ENCODE data around the gene PLXDC1. TPM values are rescaled to one million over a fixed set of nuclear protein-coding genes. Genes with fewer than 3 reads are reported as not detected.

The PLXDC1 gene
- total RNA-seq, 1 experiment from 2014 or later = 2.0 TPM

DNA sequence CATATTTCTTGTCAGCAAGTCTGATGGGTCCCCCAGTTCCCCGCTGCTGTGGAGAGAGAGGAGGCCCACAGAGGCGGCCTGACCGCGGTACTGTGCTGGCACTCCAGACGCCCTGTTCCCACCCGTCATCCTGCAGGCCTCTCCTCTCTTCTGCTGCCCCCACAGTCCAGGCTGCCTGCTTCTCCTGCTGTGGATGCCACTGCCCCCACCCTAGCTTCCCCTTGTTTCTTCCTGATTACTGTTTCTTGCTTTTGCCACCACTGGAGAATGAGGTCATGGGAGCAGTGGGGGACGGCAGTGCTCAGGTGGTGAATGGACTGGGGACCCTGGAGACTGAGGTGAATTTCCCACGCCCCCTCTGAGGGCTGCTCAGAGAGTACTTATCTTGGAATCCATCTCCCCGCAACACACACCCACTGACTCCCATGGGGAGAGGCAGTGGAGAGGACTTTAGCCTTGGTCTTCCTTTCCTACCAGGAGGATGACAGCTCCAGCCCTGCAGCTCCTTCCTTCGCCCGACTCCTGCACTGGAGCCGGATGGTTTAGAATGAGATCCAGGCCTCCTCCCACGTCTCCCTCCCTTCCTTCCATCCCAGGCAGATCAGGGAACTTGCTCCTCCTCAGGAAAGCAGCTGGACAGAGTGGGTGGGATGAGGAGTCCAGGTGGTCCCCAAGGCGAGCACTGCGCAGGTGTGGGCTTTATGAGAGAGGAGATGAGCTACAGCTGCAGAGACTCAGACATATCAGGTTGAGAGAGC, 60.4 kb downstream of the PLXDC1 start:
- Histone ChIP-seq H2AK5ac (ENCODE audit: insufficient read length, low read length) (no peak overlapping the region), H3K79me1 (ENCODE audit: insufficient read depth, low read depth, low read length, poor library complexity, severe bottlenecking) (no peaks in the 10 kb centered on the region), H3K23me2 (ENCODE audit: insufficient read length, low read depth, low read length, poor library complexity, severe bottlenecking) (no peaks in the 10 kb centered on the region), H4K20me1 (ENCODE audit: control insufficient read depth, insufficient read depth, insufficient read length) (no peaks in the 10 kb centered on the region), H3K9me3 (ENCODE audit: control insufficient read depth, low read depth, low read length) (no peaks in the 10 kb centered on the region), H3K4me1 (ENCODE audit: insufficient read depth, low read length) (no peaks in the 10 kb centered on the region), H3K4ac (ENCODE audit: low read depth, low read length) (no peak overlapping the region), H2BK120ac (ENCODE audit: low read depth, low read length, poor library complexity, severe bottlenecking) (no peak overlapping the region), H4K91ac (ENCODE audit: insufficient read length, low read depth, low read length) (no peak overlapping the region), H2AFZ (ENCODE audit: low read length) (no peak overlapping the region), H3K9ac (ENCODE audit: extremely low read depth, insufficient read length, low read length) (no peak overlapping the region), H3K27ac (ENCODE audit: insufficient read length, low read depth, low read length) (no peak overlapping the region), H3K4me2 (ENCODE audit: insufficient read depth, insufficient read length, low read length) (no peak overlapping the region), H3K27me3 (ENCODE audit: insufficient read depth, low read length) (no peaks in the 10 kb centered on the region), H3K18ac (ENCODE audit: insufficient read length, low read depth, low read length) (no peak overlapping the region), H2BK15ac (ENCODE audit: low read depth, low read length) (no peak overlapping the region), H4K5ac (ENCODE audit: insufficient read length, low read depth, low read length) (no peak overlapping the region), H2BK5ac (ENCODE audit: insufficient read length, low read length) (no peak overlapping the region), H3K79me2 (ENCODE audit: insufficient read depth, low read length) (no peaks in the 10 kb centered on the region), H3T11ph (ENCODE audit: low read length) (no peak overlapping the region), H4K8ac (replicated peaks; ENCODE audit: insufficient read length, low read depth, low read length) (no peak overlapping the region), H3K56ac (ENCODE audit: insufficient read length, low read depth, low read length) (no peak overlapping the region), H2BK12ac (ENCODE audit: insufficient read length, low read depth, low read length) (no peak overlapping the region), H3K23ac (ENCODE audit: insufficient read length, low read depth, low read length) (no peak overlapping the region), H3K14ac (ENCODE audit: insufficient read depth, low read length) (no peak overlapping the region), H2BK20ac (ENCODE audit: low read depth, low read length, poor library complexity, severe bottlenecking) (no peak overlapping the region)
- Mint-ChIP-seq H3K4me3 (no peak overlapping the region), H3K27me3 (ENCODE audit: low read depth) (peaks cover 4% of the 10 kb centered on the region), H3K4me1 (peaks cover 20 to 22% of the 10 kb centered on the region in 2 experiments), H3K36me3 (ENCODE audit: insufficient read depth in 1 of 3, low read depth in 3 of 3) (no peaks in the 10 kb centered on the region), H3K27ac (no peak overlapping the region; a peak in 2 of 7 replicates), H3K9me3 (no peaks in the 10 kb centered on the region)
- no peak for DNase-seq
- no CpG with 5 or more reads among the region's 15 CpGs for WGBS (ENCODE audit: extremely low coverage, insufficient read length, low lambda C conversion rate)
- no peak for TF ChIP-seq CTCF (conservative IDR thresholded peaks at IDR 0.05)
